NCI-H2081 (cell line): ENCODE measurements around the gene ELP4.
"Not testable (repeated sequence)": the region's sequence is repeated elsewhere in the genome, so short reads cannot be mapped to it uniquely, and the experiment has no call there.

Source experiments
- DNase-seq, 2 experiments: peaks; one replicate each; lab custom pipeline; 2025; lab: John Stamatoyannopoulos, UW

The ELP4 gene

GRCh38 chr11:31645747-31646146 is 136.2 kb downstream of the ELP4 start:
- no peak for DNase-seq

- no peak for DNase-seq
These were observed 136.6 kb downstream of the ELP4 start for GRCh38 chr11:31646216-31646615.

- DNase-seq, result peak in 1 of 2 experiments; percentile 29
These were observed 139.8 kb downstream of the ELP4 start for GRCh38 chr11:31649129-31649966.

GRCh38 chr11:31651208-31651607 is 141.6 kb downstream of the ELP4 start:
- no peak for DNase-seq

- no peak for DNase-seq
These were observed 142.3 kb downstream of the ELP4 start for GRCh38 chr11:31651822-31652221.

GRCh38 chr11:31652528-31652927 is 143.0 kb downstream of the ELP4 start:
- no peak for DNase-seq

- DNase-seq, result no peak
These were observed 145.9 kb downstream of the ELP4 start for GRCh38 chr11:31655483-31655882.

- no peak for DNase-seq
These were observed 146.5 kb downstream of the ELP4 start for GRCh38 chr11:31656051-31656450.

- no peak for DNase-seq
These were observed 147.5 kb downstream of the ELP4 start for GRCh38 chr11:31657091-31657490.

- no peak for DNase-seq
These were observed 154.6 kb downstream of the ELP4 start for GRCh38 chr11:31664129-31664528.

- DNase-seq, result no peak
These were observed 155.4 kb downstream of the ELP4 start for GRCh38 chr11:31664954-31665353.

GRCh38 chr11:31671681-31672080 is 162.1 kb downstream of the ELP4 start:
- DNase-seq, result no peak

- not testable (repeated sequence) for DNase-seq
These were observed 163.5 kb downstream of the ELP4 start for GRCh38 chr11:31673108-31673507.

- DNase-seq, result no peak
These were observed 166.9 kb downstream of the ELP4 start for GRCh38 chr11:31676280-31676982.

- no peak for DNase-seq
These were observed 171.2 kb downstream of the ELP4 start for GRCh38 chr11:31680770-31681169.

- DNase-seq, result no peak
These were observed 177.7 kb downstream of the ELP4 start for GRCh38 chr11:31687256-31687655.

GRCh38 chr11:31687861-31688260 is 178.3 kb downstream of the ELP4 start:
- no peak for DNase-seq

- no peak for DNase-seq
These were observed 180.0 kb downstream of the ELP4 start for GRCh38 chr11:31689559-31689958.

GRCh38 chr11:31690041-31690440 is 180.5 kb downstream of the ELP4 start:
- no peak for DNase-seq

- DNase-seq, result no peak
These were observed 180.9 kb downstream of the ELP4 start for GRCh38 chr11:31690516-31690915.

- DNase-seq, result no peak
These were observed 182.9 kb downstream of the ELP4 start for GRCh38 chr11:31692466-31692865.

- not testable (repeated sequence) for DNase-seq
These were observed 187.5 kb downstream of the ELP4 start for GRCh38 chr11:31697049-31697448.

GRCh38 chr11:31699066-31699465 is 189.5 kb downstream of the ELP4 start:
- DNase-seq, result no peak
